ENCODE results near the gene CDC42SE2. TPM values are rescaled to one million over a fixed set of nuclear protein-coding genes. Genes with fewer than 3 reads are reported as not detected.
A peak's percentile ranks its signal among the peaks of the same experiment; 100 is the strongest.

The CDC42SE2 gene
- polyA plus RNA-seq, 1 donor from 2014 or later = 48.2 TPM

DNA sequence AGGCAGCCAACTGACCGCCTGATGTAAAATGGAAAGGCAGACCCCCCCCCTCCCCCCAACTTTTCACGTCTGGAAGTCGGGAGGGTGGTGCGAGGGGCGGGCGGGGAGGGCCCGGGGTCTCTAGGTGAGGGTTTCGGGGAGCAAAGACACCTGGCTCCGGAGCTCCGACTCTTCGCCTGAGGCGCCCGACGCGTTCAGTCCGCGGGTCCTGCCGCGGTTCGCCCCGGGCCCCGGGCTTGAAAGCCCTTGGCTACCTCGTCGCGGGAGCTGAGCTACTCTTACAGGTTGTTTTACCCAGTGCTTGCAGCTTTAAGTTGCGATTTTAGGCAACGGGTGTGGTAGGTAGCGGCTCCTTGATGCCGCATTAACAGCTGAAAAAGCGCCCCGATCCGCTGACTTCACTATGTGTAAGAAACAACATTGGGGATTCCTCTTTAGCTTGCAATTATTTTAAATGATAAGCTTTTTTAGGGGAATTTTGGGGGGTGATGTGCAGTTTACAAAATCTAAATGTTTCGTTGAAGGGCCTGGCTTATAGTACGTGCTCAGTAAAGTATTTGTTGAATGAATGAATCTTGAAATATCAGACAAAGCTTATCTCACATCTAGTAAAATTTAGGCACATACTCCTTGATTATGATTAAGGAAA lies 722 bp downstream of the CDC42SE2 start:
- no peaks in the 10 kb centered on the region for H3K36me3 ChIP-seq (ENCODE audit: insufficient read depth, low read length)
- no peaks in the 10 kb centered on the region for H4K20me1 ChIP-seq (ENCODE audit: insufficient read depth)
- peaks cover 46% of the 10 kb centered on the region for H3K79me2 ChIP-seq (replicated peaks; ENCODE audit: insufficient read depth, low read length)
- TF ChIP-seq EP300 (conservative IDR thresholded peaks at IDR 0.05; ENCODE audit: poor library complexity, severe bottlenecking) (no peak), SMC3 (conservative IDR thresholded peaks at IDR 0.05; ENCODE audit: poor library complexity) (no peak), POLR2AphosphoS5 (IDR thresholded peaks at IDR 0.05) (no peak), RAD21 (conservative IDR thresholded peaks at IDR 0.05) (no peak), TAF1 (IDR thresholded peaks at IDR 0.05; ENCODE audit: low read depth) (no peak), MXI1 (conservative IDR thresholded peaks at IDR 0.05; ENCODE audit: poor library complexity, severe bottlenecking) (no peak), EZH2 (IDR thresholded peaks at IDR 0.05; ENCODE audit: borderline replicate concordance, insufficient read depth, low read length, poor library complexity, severe bottlenecking) (no peak)
- TF ChIP-seq, protein P1, sequence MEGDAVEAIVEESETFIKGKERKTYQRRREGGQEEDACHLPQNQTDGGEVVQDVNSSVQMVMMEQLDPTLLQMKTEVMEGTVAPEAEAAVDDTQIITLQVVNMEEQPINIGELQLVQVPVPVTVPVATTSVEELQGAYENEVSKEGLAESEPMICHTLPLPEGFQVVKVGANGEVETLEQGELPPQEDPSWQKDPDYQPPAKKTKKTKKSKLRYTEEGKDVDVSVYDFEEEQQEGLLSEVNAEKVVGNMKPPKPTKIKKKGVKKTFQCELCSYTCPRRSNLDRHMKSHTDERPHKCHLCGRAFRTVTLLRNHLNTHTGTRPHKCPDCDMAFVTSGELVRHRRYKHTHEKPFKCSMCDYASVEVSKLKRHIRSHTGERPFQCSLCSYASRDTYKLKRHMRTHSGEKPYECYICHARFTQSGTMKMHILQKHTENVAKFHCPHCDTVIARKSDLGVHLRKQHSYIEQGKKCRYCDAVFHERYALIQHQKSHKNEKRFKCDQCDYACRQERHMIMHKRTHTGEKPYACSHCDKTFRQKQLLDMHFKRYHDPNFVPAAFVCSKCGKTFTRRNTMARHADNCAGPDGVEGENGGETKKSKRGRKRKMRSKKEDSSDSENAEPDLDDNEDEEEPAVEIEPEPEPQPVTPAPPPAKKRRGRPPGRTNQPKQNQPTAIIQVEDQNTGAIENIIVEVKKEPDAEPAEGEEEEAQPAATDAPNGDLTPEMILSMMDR (IDR thresholded peaks at IDR 0.05; ENCODE audit: poor library complexity, severe bottlenecking) = no peak
- TF ChIP-seq, protein P2, sequence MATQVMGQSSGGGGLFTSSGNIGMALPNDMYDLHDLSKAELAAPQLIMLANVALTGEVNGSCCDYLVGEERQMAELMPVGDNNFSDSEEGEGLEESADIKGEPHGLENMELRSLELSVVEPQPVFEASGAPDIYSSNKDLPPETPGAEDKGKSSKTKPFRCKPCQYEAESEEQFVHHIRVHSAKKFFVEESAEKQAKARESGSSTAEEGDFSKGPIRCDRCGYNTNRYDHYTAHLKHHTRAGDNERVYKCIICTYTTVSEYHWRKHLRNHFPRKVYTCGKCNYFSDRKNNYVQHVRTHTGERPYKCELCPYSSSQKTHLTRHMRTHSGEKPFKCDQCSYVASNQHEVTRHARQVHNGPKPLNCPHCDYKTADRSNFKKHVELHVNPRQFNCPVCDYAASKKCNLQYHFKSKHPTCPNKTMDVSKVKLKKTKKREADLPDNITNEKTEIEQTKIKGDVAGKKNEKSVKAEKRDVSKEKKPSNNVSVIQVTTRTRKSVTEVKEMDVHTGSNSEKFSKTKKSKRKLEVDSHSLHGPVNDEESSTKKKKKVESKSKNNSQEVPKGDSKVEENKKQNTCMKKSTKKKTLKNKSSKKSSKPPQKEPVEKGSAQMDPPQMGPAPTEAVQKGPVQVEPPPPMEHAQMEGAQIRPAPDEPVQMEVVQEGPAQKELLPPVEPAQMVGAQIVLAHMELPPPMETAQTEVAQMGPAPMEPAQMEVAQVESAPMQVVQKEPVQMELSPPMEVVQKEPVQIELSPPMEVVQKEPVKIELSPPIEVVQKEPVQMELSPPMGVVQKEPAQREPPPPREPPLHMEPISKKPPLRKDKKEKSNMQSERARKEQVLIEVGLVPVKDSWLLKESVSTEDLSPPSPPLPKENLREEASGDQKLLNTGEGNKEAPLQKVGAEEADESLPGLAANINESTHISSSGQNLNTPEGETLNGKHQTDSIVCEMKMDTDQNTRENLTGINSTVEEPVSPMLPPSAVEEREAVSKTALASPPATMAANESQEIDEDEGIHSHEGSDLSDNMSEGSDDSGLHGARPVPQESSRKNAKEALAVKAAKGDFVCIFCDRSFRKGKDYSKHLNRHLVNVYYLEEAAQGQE (IDR thresholded peaks at IDR 0.05; ENCODE audit: borderline replicate concordance) = no peak
- H3K4me3 ChIP-seq (ENCODE audit: low read length) = peak overlapping the region; percentile 97
- H3K9me2 ChIP-seq (ENCODE audit: insufficient read depth, low read length) = no peaks in the 10 kb centered on the region
- H3K9me3 ChIP-seq (ENCODE audit: low read length) = no peaks in the 10 kb centered on the region
- H3K27me3 ChIP-seq (ENCODE audit: insufficient read depth, low read depth, low read length) = no peaks in the 10 kb centered on the region
- peak overlapping the region; percentile 56 for H2AFZ ChIP-seq (ENCODE audit: low read depth, low read length)
- H3K9ac ChIP-seq (ENCODE audit: low read length) = peak overlapping the region; percentile 84
- peak overlapping the region; percentile 74 for H3K4me2 ChIP-seq (ENCODE audit: low read length)
- no peaks in the 10 kb centered on the region for H3F3A ChIP-seq (ENCODE audit: insufficient read depth, low read length, poor library complexity, severe bottlenecking)
- peak overlapping the region; percentile 75 for H3K27ac ChIP-seq (ENCODE audit: low read length)

DNA sequence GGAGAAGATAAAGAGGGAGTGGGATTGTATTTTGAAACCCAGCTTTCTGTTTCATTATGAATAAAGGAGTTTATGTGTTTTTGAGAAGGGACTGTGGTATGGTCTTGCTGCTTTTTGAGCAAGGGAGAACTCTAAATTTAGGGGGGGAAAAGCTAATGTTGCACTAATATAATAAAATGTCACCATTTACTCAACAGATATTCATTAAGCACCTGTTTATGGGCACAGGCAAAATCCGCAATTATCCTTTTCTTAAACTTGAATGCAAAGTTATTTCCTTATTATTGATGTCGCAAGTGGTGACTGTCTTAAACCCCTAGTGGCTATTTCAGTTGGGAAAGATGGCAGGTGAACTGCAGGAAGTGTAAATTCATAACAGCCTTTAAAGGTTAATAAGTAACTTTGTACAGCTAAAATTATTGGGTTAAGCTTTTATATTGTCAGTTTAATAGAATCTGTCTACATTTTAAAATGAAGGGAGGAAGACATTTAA lies 1.5 kb downstream of the CDC42SE2 start:
- Histone ChIP-seq H3K27ac (ENCODE audit: low read length) (no peak overlapping the region), H3K9ac (ENCODE audit: low read length) (no peak overlapping the region), H3K9me2 (ENCODE audit: insufficient read depth, low read length) (no peaks in the 10 kb centered on the region)

More for the DNA sequence above, 1.5 kb downstream of the CDC42SE2 start:
- no peak for TF ChIP-seq EZH2 (IDR thresholded peaks at IDR 0.05; ENCODE audit: borderline replicate concordance, insufficient read depth, low read length, poor library complexity, severe bottlenecking)
- TF ChIP-seq, protein P1 (IDR thresholded peaks at IDR 0.05; ENCODE audit: poor library complexity, severe bottlenecking) = peak; percentile 45
- TF ChIP-seq, protein P2 (IDR thresholded peaks at IDR 0.05; ENCODE audit: borderline replicate concordance) = no peak
- TF ChIP-seq RAD21 (conservative IDR thresholded peaks at IDR 0.05) = no peak
- Histone ChIP-seq H3K4me3 (ENCODE audit: low read length) (peak overlapping the region; percentile 97), H3K36me3 (ENCODE audit: insufficient read depth, low read length) (no peaks in the 10 kb centered on the region), H3K27me3 (ENCODE audit: insufficient read depth, low read depth, low read length) (no peaks in the 10 kb centered on the region), H4K20me1 (ENCODE audit: insufficient read depth) (no peaks in the 10 kb centered on the region), H3F3A (ENCODE audit: insufficient read depth, low read length, poor library complexity, severe bottlenecking) (no peaks in the 10 kb centered on the region), H2AFZ (ENCODE audit: low read depth, low read length) (no peak overlapping the region), H3K9me3 (ENCODE audit: low read length) (no peaks in the 10 kb centered on the region), H3K4me2 (ENCODE audit: low read length) (peak overlapping the region; percentile 74), H3K79me2 (replicated peaks; ENCODE audit: insufficient read depth, low read length) (peaks cover 46% of the 10 kb centered on the region)

Measured in neural cell (in vitro differentiated cells).